ENCODE results near the gene NKTR.

DNA sequence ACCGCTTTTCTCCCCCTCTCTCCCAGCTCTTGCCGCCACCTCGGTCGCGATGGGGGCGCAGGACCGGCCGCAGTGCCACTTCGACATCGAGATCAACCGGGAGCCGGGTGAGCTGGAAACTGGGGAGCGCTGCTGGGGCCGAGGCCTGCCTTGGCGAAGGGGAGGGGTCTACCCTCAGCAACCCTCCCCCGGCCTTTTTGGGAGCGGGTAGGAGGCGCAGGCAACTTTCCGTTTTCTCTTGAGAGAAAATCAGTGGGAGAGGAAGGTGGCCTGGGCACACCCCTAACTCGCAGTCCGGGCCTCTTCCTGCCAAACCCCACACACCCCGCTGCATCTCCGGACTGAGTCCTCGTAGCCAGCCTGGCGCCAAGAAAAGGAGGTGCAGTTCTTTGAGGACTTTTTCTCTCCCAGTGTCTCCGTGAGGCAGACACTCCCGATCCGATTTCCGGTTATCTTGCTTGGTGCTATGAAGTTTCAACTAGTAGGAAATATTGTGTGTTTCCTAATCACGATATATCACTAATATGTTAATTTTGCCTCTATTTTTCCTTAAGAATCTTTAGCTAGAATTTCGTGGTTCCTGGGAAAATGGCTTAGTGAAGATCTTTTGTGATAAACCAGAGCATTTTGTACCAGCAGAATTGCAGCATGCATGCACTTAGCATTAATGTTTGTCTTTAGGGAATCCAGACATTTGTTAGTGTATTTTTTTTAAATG lies 631 bp downstream of the NKTR start:
- TF ChIP-seq POLR2A (IDR thresholded peaks at IDR 0.05) (no peak), POLR2AphosphoS5 (IDR thresholded peaks at IDR 0.05) (no peak)
- TF ChIP-seq, protein P1, sequence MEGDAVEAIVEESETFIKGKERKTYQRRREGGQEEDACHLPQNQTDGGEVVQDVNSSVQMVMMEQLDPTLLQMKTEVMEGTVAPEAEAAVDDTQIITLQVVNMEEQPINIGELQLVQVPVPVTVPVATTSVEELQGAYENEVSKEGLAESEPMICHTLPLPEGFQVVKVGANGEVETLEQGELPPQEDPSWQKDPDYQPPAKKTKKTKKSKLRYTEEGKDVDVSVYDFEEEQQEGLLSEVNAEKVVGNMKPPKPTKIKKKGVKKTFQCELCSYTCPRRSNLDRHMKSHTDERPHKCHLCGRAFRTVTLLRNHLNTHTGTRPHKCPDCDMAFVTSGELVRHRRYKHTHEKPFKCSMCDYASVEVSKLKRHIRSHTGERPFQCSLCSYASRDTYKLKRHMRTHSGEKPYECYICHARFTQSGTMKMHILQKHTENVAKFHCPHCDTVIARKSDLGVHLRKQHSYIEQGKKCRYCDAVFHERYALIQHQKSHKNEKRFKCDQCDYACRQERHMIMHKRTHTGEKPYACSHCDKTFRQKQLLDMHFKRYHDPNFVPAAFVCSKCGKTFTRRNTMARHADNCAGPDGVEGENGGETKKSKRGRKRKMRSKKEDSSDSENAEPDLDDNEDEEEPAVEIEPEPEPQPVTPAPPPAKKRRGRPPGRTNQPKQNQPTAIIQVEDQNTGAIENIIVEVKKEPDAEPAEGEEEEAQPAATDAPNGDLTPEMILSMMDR (IDR thresholded peaks at IDR 0.05): peak in 4 of 6 experiments; percentile 13 to 47 (median 20)

All from upper lobe of left lung (tissue), 4 donors.